HepG2 (cell line): Measurements from ENCODE around the gene PIGA. TPM values are rescaled to one million over a fixed set of nuclear protein-coding genes. Genes with fewer than 3 reads are reported as not detected.

ENCODE experiments used
- ATAC-seq: fragments of 200-7000 bp; cut with Tn5 transposase; 3 replicates; pipeline ENCODE4 v1.9.1; 2020; ENCODE audit warnings: mild to moderate bottlenecking, moderate library complexity
- BruUV-seq: library from RNA; stranded (reverse); fragments of 400-500 nt; replicated peaks from 2 replicates; lab custom pipeline; 2021; lab: Mats Ljungman, UMichigan
- CTCF ChIA-PET: fragments of 300-600 bp; formaldehyde crosslinking; extraction: SDS; loops from one replicate; lab custom pipeline; 2021; ENCODE audit warnings: low total read pairs, inconsistent platforms, low intra/inter-chr PET ratio; lab: Yijun Ruan, JAX
- POLR2A ChIA-PET: fragments of 350-600 bp; sonication (Branson Sonifier 250); formaldehyde crosslinking; loops from one replicate; lab custom pipeline; 2020; ENCODE audit warnings: antibody characterized with exemption, inconsistent platforms; lab: Yijun Ruan, JAX
- DNase-seq: peaks from one replicate; pipeline ENCODE4 v3.0.0-alpha.2; 2015; ENCODE audit warnings: low spot score
- FAIRE-seq: peaks from 3 replicates; lab custom pipeline; 2011; peaks lifted over from hg19 to GRCh38; lab: Jason Lieb, UNC
- H2AFZ ChIP-seq: one replicate; pipeline ENCODE4 v1.6.1; 2011; ENCODE audit warnings: low read length, inconsistent platforms
- H3K27ac ChIP-seq: fragments of 300-600 bp; 3 replicates; pipeline ENCODE4 v1.8.0; 2011; ENCODE audit warnings: mixed run types, mild to moderate bottlenecking, mixed read lengths, low read length, inconsistent platforms; ENCODE audit not compliant: insufficient read depth; ENCODE audit errors: extremely low read length
- H3K27me3 ChIP-seq, 2 experiments: fragments of 200-600 bp in 1 of 2; 2 replicates in 1 of 2; 3 replicates in 1 of 2; pipeline versions ENCODE4 v1.6.0 to v1.8.0; 2011; ENCODE audit warnings: low read length in 2 of 2, mild to moderate bottlenecking in 2 of 2, moderate library complexity in 2 of 2, inconsistent platforms in 1 of 2; ENCODE audit not compliant: insufficient read depth in 2 of 2, control insufficient read depth in 1 of 2
- H3K36me3 ChIP-seq, 2 experiments: fragments of 200-600 bp in 1 of 2; replicated peaks in 1 of 2; 2 replicates in 1 of 2; 3 replicates in 1 of 2; pipeline versions ENCODE4 v1.5.1 to v1.8.0; 2011; ENCODE audit warnings: low read length in 2 of 2, inconsistent platforms in 1 of 2; ENCODE audit not compliant: insufficient read depth in 2 of 2, control insufficient read depth in 1 of 2
- H3K4me1 ChIP-seq: 2 replicates; pipeline ENCODE4 v1.5.1; 2012; ENCODE audit warnings: low read length, inconsistent platforms; ENCODE audit not compliant: insufficient read depth
- H3K4me2 ChIP-seq: 2 replicates; pipeline ENCODE4 v1.6.0; 2011; ENCODE audit warnings: low read depth, low read length, inconsistent platforms
- H3K4me3 ChIP-seq, 3 experiments: fragments of 200-600 bp in 1 of 3; sonication (generic), shearing (Covaris generic) in 1 of 3; replicated peaks in 1 of 3; 2 replicates each; pipeline ENCODE4 v1.5.1; 2011 to 2016; ENCODE audit warnings: low read length in 3 of 3, inconsistent platforms in 2 of 3, low read depth in 2 of 3, mild to moderate bottlenecking in 2 of 3, control low read depth in 1 of 3, mixed read lengths in 1 of 3; ENCODE audit not compliant: insufficient read depth in 1 of 3
- H3K79me2 ChIP-seq: one replicate; pipeline ENCODE4 v1.6.1; 2011; ENCODE audit warnings: low read length, inconsistent platforms; ENCODE audit not compliant: insufficient read depth
- H3K9ac ChIP-seq: 2 replicates; pipeline ENCODE4 v1.6.0; 2011; ENCODE audit warnings: mild to moderate bottlenecking, low read depth, low read length, inconsistent platforms; ENCODE audit not compliant: insufficient read depth
- H3K9me3 ChIP-seq: 2 replicates; pipeline ENCODE4 v1.5.1; 2012; ENCODE audit warnings: mild to moderate bottlenecking, low read length
- H4K20me1 ChIP-seq: 2 replicates; pipeline ENCODE4 v1.6.0; 2011; ENCODE audit warnings: inconsistent platforms, mild to moderate bottlenecking, low read length, moderate library complexity; ENCODE audit not compliant: insufficient read depth
- ARNT ChIP-seq: fragments of 450-650 bp; IDR thresholded peaks from 2 replicates; pipeline ENCODE4 v1.6.1; 2017
- EEA1 ChIP-seq: sonication (generic); formaldehyde crosslinking; IDR thresholded peaks from 2 replicates; pipeline ENCODE4 v1.5.1; 2020; ENCODE audit warnings: mild to moderate bottlenecking, missing genetic modification reagents, borderline replicate concordance
- IKZF4 ChIP-seq: sonication (generic); formaldehyde crosslinking; IDR thresholded peaks from 2 replicates; pipeline ENCODE4 v1.5.1; 2020; ENCODE audit warnings: borderline replicate concordance, mild to moderate bottlenecking, low read depth, missing genetic modification reagents; ENCODE audit errors: not compliant biosample characterization
- SNAPC2 ChIP-seq: sonication (generic); formaldehyde crosslinking; IDR thresholded peaks from 2 replicates; pipeline ENCODE4 v1.8.1; 2022; ENCODE audit warnings: mild to moderate bottlenecking, missing genetic modification reagents
- SOX5 ChIP-seq: IDR thresholded peaks from 2 replicates; pipeline ENCODE4 v1.6.1; 2016; ENCODE audit warnings: borderline replicate concordance
- TEF ChIP-seq: sonication (generic); formaldehyde crosslinking; IDR thresholded peaks from 2 replicates; pipeline ENCODE4 v1.5.0; 2020; ENCODE audit warnings: missing genetic modification reagents
- THAP7 ChIP-seq: sonication (generic); formaldehyde crosslinking; IDR thresholded peaks from 2 replicates; pipeline ENCODE4 v1.8.1; 2023; ENCODE audit warnings: mild to moderate bottlenecking, missing genetic modification reagents
- ZBTB14 ChIP-seq: sonication (generic); formaldehyde crosslinking; IDR thresholded peaks from 2 replicates; pipeline ENCODE4 v1.4.0; 2020; ENCODE audit warnings: missing genetic modification reagents
- ZIK1 ChIP-seq: sonication (generic); formaldehyde crosslinking; IDR thresholded peaks from 2 replicates; pipeline ENCODE4 v1.5.0; 2020; ENCODE audit warnings: mild to moderate bottlenecking, low read depth, missing genetic modification reagents, borderline replicate concordance
- ZNF230 ChIP-seq: sonication (generic); formaldehyde crosslinking; IDR thresholded peaks from 2 replicates; pipeline ENCODE4 v1.4.0; 2020; ENCODE audit warnings: mild to moderate bottlenecking, missing genetic modification reagents
- ZNF234 ChIP-seq: sonication (generic); formaldehyde crosslinking; conservative IDR thresholded peaks from 2 replicates; pipeline ENCODE4 v1.5.1; 2020; ENCODE audit warnings: mild to moderate bottlenecking, missing genetic modification reagents
- ZNF556 ChIP-seq: sonication (generic); formaldehyde crosslinking; IDR thresholded peaks from 2 replicates; pipeline ENCODE4 v1.4.0; 2020; ENCODE audit warnings: mild to moderate bottlenecking, missing genetic modification reagents, borderline replicate concordance
- ZNF589 ChIP-seq: sonication (generic); formaldehyde crosslinking; conservative IDR thresholded peaks from 2 replicates; pipeline ENCODE4 v1.8.0; 2022; ENCODE audit warnings: mild to moderate bottlenecking, moderate library complexity, missing genetic modification reagents
- ZNF704 ChIP-seq: sonication (generic); formaldehyde crosslinking; IDR thresholded peaks from 2 replicates; pipeline ENCODE4 v1.8.1; 2023; ENCODE audit warnings: mild to moderate bottlenecking, inconsistent platforms, moderate library complexity, missing genetic modification reagents, borderline replicate concordance
- ZNF746 ChIP-seq: sonication (generic); formaldehyde crosslinking; IDR thresholded peaks from 2 replicates; pipeline ENCODE4 v1.8.0; 2022; ENCODE audit warnings: mild to moderate bottlenecking, missing genetic modification reagents
- ZNF782 ChIP-seq: sonication (generic); formaldehyde crosslinking; IDR thresholded peaks from 2 replicates; pipeline ENCODE4 v1.4.0; 2020; ENCODE audit warnings: missing genetic modification reagents, mild to moderate bottlenecking, borderline replicate concordance
- WGBS: methylation state at CpG from one replicate; pipeline ENCODE4 v1.1.6; 2017; ENCODE audit warnings: low lambda C conversion rate; 5-methylcytosine and 5-hydroxymethylcytosine counted together
- in situ Hi-C: cut with HindIII; loops from 2 replicates; pipeline ENCODE4 v1.10.0; 2017; ENCODE audit warnings: low pct_unique_long_range_greater_than_20kb; ENCODE audit not compliant: extremely low pct_ligation_motif_present
- intact Hi-C: fragments of 100-400 bp; cut with micrococcal nuclease; formaldehyde crosslinking; loops from one replicate; pipeline ENCODE4 v1.10.0; 2022; ENCODE audit not compliant: unreplicated experiment
- polyA plus RNA-seq, 8 experiments: library from polyadenylated mRNA; depleted of rRNA in 3 of 8; stranded (reverse) in 7 of 8; unstranded in 1 of 8; fragments of >200 nt; fragmentation: Illumina TruSeq in 4 of 8; extraction: Trizol in 4 of 8; gene quantifications; 2 replicates each; pipeline versions ENCODE4 v1.2.1 to v1.2.3, GENCODE V29; 2011 to 2016; ENCODE audit warnings: low read depth in 4 of 8, missing spikeins in 1 of 8, mixed read lengths in 1 of 8; ENCODE audit not compliant: insufficient read depth in 1 of 8
- total RNA-seq, 5 experiments: library from RNA; depleted of rRNA; stranded (reverse); fragments of >200 nt; fragmentation: Illumina TruSeq; extraction: Trizol; gene quantifications; 2 replicates each; pipeline ENCODE4 v1.2.3, GENCODE V29; 2016; ENCODE audit warnings: low read depth in 1 of 5
- TF ChIP-seq, protein P1 (sequence below): sonication (generic); formaldehyde crosslinking; IDR thresholded peaks from 2 replicates; pipeline ENCODE4 v1.4.0; 2020; ENCODE audit warnings: missing genetic modification reagents
- TF ChIP-seq, protein P2 (sequence below): sonication (generic); formaldehyde crosslinking; IDR thresholded peaks from 2 replicates; pipeline ENCODE4 v1.9.0; 2021; ENCODE audit warnings: missing genetic modification reagents, mild to moderate bottlenecking, borderline replicate concordance

Gene PIGA
- total and polyA plus RNA-seq, 2 of the 13 experiments (the other 11 are each of a cell fraction or from before 2014, with no cell fraction given), result 6.0 to 13.0 TPM

- under 1% methylated on average over 10 of the region's 10 CpGs for WGBS
- FAIRE-seq (no peak), ATAC-seq (no peak), DNase-seq (no peak)
- Histone ChIP-seq H3K9ac (peak overlapping the region; percentile 34; the same call in 1 of the 2 replicates), H3K27me3 (no peaks in the 10 kb centered on the region; a peak in 1 of 5 replicates), H3K4me3 (peak overlapping the region; percentile 44 to 63 (median 55); a peak in 5 of 6 replicates), H3K9me3 (no peaks in the 10 kb centered on the region), H2AFZ (peak overlapping the region; percentile 42), H3K79me2 (peaks cover 11% of the 10 kb centered on the region), H4K20me1 (no peaks in the 10 kb centered on the region), H3K4me2 (peak overlapping the region; percentile 95), H3K4me1 (peaks cover 7% of the 10 kb centered on the region; the same call in 1 of the 2 replicates), H3K27ac (no peak overlapping the region), H3K36me3 (peaks cover 2 to 7% of the 10 kb centered on the region in 2 experiments; a peak in 3 of 5 replicates)
- intact Hi-C loops, result no loop called here
- ChIA-PET POLR2A (no interaction called here), CTCF (no interaction called here)
- no TSS peak for BruUV-seq
- in situ Hi-C loops, result loop anchor here (25.0 kb wide), 1 partner anchor 351 kb away; no protein-coding TSS in a partner anchor
- TF ChIP-seq THAP7 (CRISPR knock-in tag), result no peak
- no peak for TF ChIP-seq SOX5 (CRISPR knock-in tag)
- TF ChIP-seq ZNF230 (CRISPR knock-in tag), result no peak
- TF ChIP-seq ARNT, result no peak
- no peak for TF ChIP-seq ZNF746 (CRISPR knock-in tag)
- TF ChIP-seq EEA1 (CRISPR knock-in tag), result no peak
- TF ChIP-seq ZBTB14, result no peak
- no peak for TF ChIP-seq SNAPC2
- no peak for TF ChIP-seq ZNF234
- TF ChIP-seq, protein P1, sequence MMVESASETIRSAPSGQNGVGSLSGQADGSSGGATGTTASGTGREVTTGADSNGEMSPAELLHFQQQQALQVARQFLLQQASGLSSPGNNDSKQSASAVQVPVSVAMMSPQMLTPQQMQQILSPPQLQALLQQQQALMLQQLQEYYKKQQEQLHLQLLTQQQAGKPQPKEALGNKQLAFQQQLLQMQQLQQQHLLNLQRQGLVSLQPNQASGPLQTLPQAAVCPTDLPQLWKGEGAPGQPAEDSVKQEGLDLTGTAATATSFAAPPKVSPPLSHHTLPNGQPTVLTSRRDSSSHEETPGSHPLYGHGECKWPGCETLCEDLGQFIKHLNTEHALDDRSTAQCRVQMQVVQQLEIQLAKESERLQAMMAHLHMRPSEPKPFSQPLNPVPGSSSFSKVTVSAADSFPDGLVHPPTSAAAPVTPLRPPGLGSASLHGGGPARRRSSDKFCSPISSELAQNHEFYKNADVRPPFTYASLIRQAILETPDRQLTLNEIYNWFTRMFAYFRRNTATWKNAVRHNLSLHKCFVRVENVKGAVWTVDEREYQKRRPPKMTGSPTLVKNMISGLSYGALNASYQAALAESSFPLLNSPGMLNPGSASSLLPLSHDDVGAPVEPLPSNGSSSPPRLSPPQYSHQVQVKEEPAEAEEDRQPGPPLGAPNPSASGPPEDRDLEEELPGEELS, result no peak
- TF ChIP-seq TEF (CRISPR knock-in tag), result no peak
- TF ChIP-seq ZIK1, result no peak
- no peak for TF ChIP-seq ZNF782 (CRISPR knock-in tag)
- no peak for TF ChIP-seq ZNF556 (CRISPR knock-in tag)
- TF ChIP-seq ZNF589, result no peak
- TF ChIP-seq IKZF4 (CRISPR knock-in tag), result no peak
- TF ChIP-seq ZNF704 (CRISPR knock-in tag), result no peak
- TF ChIP-seq, protein P2, sequence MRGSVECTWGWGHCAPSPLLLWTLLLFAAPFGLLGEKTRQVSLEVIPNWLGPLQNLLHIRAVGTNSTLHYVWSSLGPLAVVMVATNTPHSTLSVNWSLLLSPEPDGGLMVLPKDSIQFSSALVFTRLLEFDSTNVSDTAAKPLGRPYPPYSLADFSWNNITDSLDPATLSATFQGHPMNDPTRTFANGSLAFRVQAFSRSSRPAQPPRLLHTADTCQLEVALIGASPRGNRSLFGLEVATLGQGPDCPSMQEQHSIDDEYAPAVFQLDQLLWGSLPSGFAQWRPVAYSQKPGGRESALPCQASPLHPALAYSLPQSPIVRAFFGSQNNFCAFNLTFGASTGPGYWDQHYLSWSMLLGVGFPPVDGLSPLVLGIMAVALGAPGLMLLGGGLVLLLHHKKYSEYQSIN, result no peak
Measured at GRCh38 chrX:15336023-15336413, 695 bp upstream of the PIGA start.
